OCI-LY1 (cell line): Measurements from ENCODE around the gene FBN2.

ENCODE experiments used
- H2AFZ ChIP-seq: fragments of 200-600 bp; sonication (generic), shearing (Covaris generic); 2 replicates; pipeline ENCODE4 v1.6.0; 2014; ENCODE audit warnings: antibody characterized with exemption, mild to moderate bottlenecking, low read length
- H3F3A ChIP-seq: fragments of 200-600 bp; sonication (generic), shearing (Covaris generic); 2 replicates; pipeline ENCODE4 v1.6.0; 2014; ENCODE audit warnings: mild to moderate bottlenecking, antibody characterized with exemption, low read length, moderate library complexity; ENCODE audit not compliant: insufficient read depth
- H3K27ac ChIP-seq: fragments of 200-600 bp; sonication (generic); 2 replicates; pipeline ENCODE4 v1.5.1; 2014; ENCODE audit warnings: low read length, mixed run types, mild to moderate bottlenecking, low read depth; ENCODE audit not compliant: poor library complexity, severe bottlenecking
- H3K27me3 ChIP-seq: fragments of 200-600 bp; sonication (generic); 2 replicates; pipeline ENCODE4 v1.6.0; 2014; ENCODE audit warnings: antibody characterized with exemption, mild to moderate bottlenecking, low read length, moderate library complexity; ENCODE audit not compliant: insufficient read depth
- H3K36me3 ChIP-seq: fragments of 200-600 bp; sonication (generic); 2 replicates; pipeline ENCODE4 v1.6.1; 2014; ENCODE audit warnings: mild to moderate bottlenecking, antibody characterized with exemption, low read length, moderate library complexity, mixed read lengths; ENCODE audit not compliant: insufficient read depth
- H3K4me1 ChIP-seq: fragments of 200-600 bp; sonication (generic); 2 replicates; pipeline ENCODE4 v1.5.1; 2014; ENCODE audit warnings: mild to moderate bottlenecking, low read length, moderate library complexity; ENCODE audit not compliant: insufficient read depth, severe bottlenecking
- H3K4me2 ChIP-seq: fragments of 200-600 bp; sonication (generic), shearing (Covaris generic); 2 replicates; pipeline ENCODE4 v1.6.1; 2014; ENCODE audit warnings: low read length
- H3K4me3 ChIP-seq: fragments of 200-600 bp; sonication (generic); 2 replicates; pipeline ENCODE4 v1.5.1; 2014; ENCODE audit warnings: low read length, low read depth, mild to moderate bottlenecking, mixed read lengths; ENCODE audit not compliant: poor library complexity, severe bottlenecking
- H3K79me2 ChIP-seq: fragments of 200-600 bp; shearing (Covaris generic); 2 replicates; pipeline ENCODE4 v1.6.1; 2016; ENCODE audit warnings: mixed run types, low read length, mixed read lengths; ENCODE audit not compliant: insufficient read depth
- H3K9ac ChIP-seq: fragments of 200-600 bp; sonication (generic), shearing (Covaris generic); 2 replicates; pipeline ENCODE4 v1.6.1; 2014; ENCODE audit warnings: mild to moderate bottlenecking, low read length, mixed read lengths
- H3K9me2 ChIP-seq: fragments of 200-600 bp; sonication (generic), shearing (Covaris generic); 2 replicates; pipeline ENCODE4 v1.6.1; 2014; ENCODE audit warnings: low read depth, mild to moderate bottlenecking, low read length, mixed read lengths
- H3K9me3 ChIP-seq: fragments of 200-600 bp; shearing (Covaris generic); 2 replicates; pipeline ENCODE4 v1.6.1; 2014; ENCODE audit warnings: low read length, mixed read lengths
- H4K20me1 ChIP-seq: fragments of 200-600 bp; sonication (generic), shearing (Covaris generic); 2 replicates; pipeline ENCODE4 v1.6.0; 2016; ENCODE audit warnings: mild to moderate bottlenecking, low read length; ENCODE audit not compliant: insufficient read depth
- CTCF ChIP-seq: fragments of 200-600 bp; sonication (generic), shearing (Covaris generic); IDR thresholded peaks from 2 replicates; pipeline ENCODE4 v1.5.1; 2017; ENCODE audit warnings: mild to moderate bottlenecking, antibody characterized with exemption, low read length, moderate library complexity, mixed read lengths
- EZH2 ChIP-seq: fragments of 200-600 bp; sonication (generic), shearing (Covaris generic); IDR thresholded peaks from 2 replicates; pipeline ENCODE4 v1.8.0; 2017; ENCODE audit warnings: borderline replicate concordance, mixed run types, mild to moderate bottlenecking, antibody characterized with exemption, low read length, moderate library complexity, mixed read lengths

The FBN2 gene

GRCh38 chr5:128490761-128491160 is 47.3 kb downstream of the FBN2 start:
- Histone ChIP-seq H3F3A (no peaks in the 10 kb centered on the region), H3K9ac (no peak overlapping the region), H3K27me3 (no peaks in the 10 kb centered on the region), H3K9me2 (no peaks in the 10 kb centered on the region), H3K4me2 (no peak overlapping the region), H3K9me3 (no peaks in the 10 kb centered on the region), H2AFZ (no peak overlapping the region), H3K4me1 (no peaks in the 10 kb centered on the region), H3K79me2 (no peaks in the 10 kb centered on the region), H3K36me3 (no peaks in the 10 kb centered on the region), H3K4me3 (no peak overlapping the region), H3K27ac (no peak overlapping the region), H4K20me1 (no peaks in the 10 kb centered on the region)
- TF ChIP-seq EZH2: no peak
- TF ChIP-seq CTCF: no peak

- H3K4me1 ChIP-seq: no peaks in the 10 kb centered on the region
- no peaks in the 10 kb centered on the region for H3K36me3 ChIP-seq
- H2AFZ ChIP-seq: no peak overlapping the region
- no peak overlapping the region for H3K27ac ChIP-seq
- H3K4me2 ChIP-seq: no peak overlapping the region
- no peaks in the 10 kb centered on the region for H3F3A ChIP-seq
- TF ChIP-seq EZH2 (no peak), CTCF (no peak)
- H3K9me2 ChIP-seq: no peaks in the 10 kb centered on the region
- H3K27me3 ChIP-seq: no peaks in the 10 kb centered on the region
- no peaks in the 10 kb centered on the region for H4K20me1 ChIP-seq
- no peaks in the 10 kb centered on the region for H3K9me3 ChIP-seq
- no peak overlapping the region for H3K4me3 ChIP-seq
- H3K9ac ChIP-seq: no peak overlapping the region
- H3K79me2 ChIP-seq: no peaks in the 10 kb centered on the region
Measured at GRCh38 chr5:128487041-128487440, 51.0 kb downstream of the FBN2 start.

GRCh38 chr5:128483738-128484137 is 54.3 kb downstream of the FBN2 start:
- H3F3A ChIP-seq: no peaks in the 10 kb centered on the region
- H2AFZ ChIP-seq: no peak overlapping the region
- no peaks in the 10 kb centered on the region for H3K9me2 ChIP-seq
- no peak overlapping the region for H3K27ac ChIP-seq
- TF ChIP-seq CTCF (no peak), EZH2 (no peak)
- no peak overlapping the region for H3K4me2 ChIP-seq
- H3K9me3 ChIP-seq: no peaks in the 10 kb centered on the region
- H3K27me3 ChIP-seq: no peaks in the 10 kb centered on the region
- no peaks in the 10 kb centered on the region for H3K36me3 ChIP-seq
- no peaks in the 10 kb centered on the region for H4K20me1 ChIP-seq
- H3K79me2 ChIP-seq: no peaks in the 10 kb centered on the region
- H3K4me3 ChIP-seq: no peak overlapping the region
- no peaks in the 10 kb centered on the region for H3K4me1 ChIP-seq
- H3K9ac ChIP-seq: no peak overlapping the region
